NK-92 (cell line): ENCODE data around the gene TMEM86A.
A peak's percentile ranks its signal among the peaks of the same experiment; 100 is the strongest.
"Not testable (repeated sequence)": the region's sequence is repeated elsewhere in the genome, so short reads cannot be mapped to it uniquely, and the experiment has no call there.

Experiments
- DNase-seq: peaks from one replicate; lab custom pipeline; 2025; ENCODE audit not compliant: unreplicated experiment; lab: John Stamatoyannopoulos, UW

TMEM86A gene

GRCh38 chr11:18698341-18699268 lies at the start of gene TMEM86A:
TMEM86A (plus strand) TSS chr11:18698779; CDS start chr11:18698887, 108 bp downstream.
- peak; percentile 39 for DNase-seq

- DNase-seq = no peak
These were observed 48.2 kb upstream of the TMEM86A start for GRCh38 chr11:18650353-18650752.

GRCh38 chr11:18650859-18651557 lies 47.6 kb upstream of the TMEM86A start:
- DNase-seq = no peak

GRCh38 chr11:18657673-18658072 lies 40.9 kb upstream of the TMEM86A start:
- no peak for DNase-seq

- not testable (repeated sequence) for DNase-seq
These were observed 33.2 kb upstream of the TMEM86A start for GRCh38 chr11:18665353-18665872.

- no peak for DNase-seq
These were observed 30.4 kb upstream of the TMEM86A start for GRCh38 chr11:18668131-18668530.

- DNase-seq = no peak
These were observed 29.4 kb upstream of the TMEM86A start for GRCh38 chr11:18669219-18669596.

GRCh38 chr11:18669711-18670110 lies 28.9 kb upstream of the TMEM86A start:
- DNase-seq = no peak

GRCh38 chr11:18671246-18671645 lies 27.3 kb upstream of the TMEM86A start:
- DNase-seq = no peak

- not testable (repeated sequence) for DNase-seq
These were observed 26.4 kb upstream of the TMEM86A start for GRCh38 chr11:18672209-18672608.

- DNase-seq = no peak
These were observed 21.8 kb upstream of the TMEM86A start for GRCh38 chr11:18676803-18677202.

GRCh38 chr11:18677560-18677959 lies 21.0 kb upstream of the TMEM86A start:
- DNase-seq = no peak

GRCh38 chr11:18681949-18682348 lies 16.6 kb upstream of the TMEM86A start:
- not testable (repeated sequence) for DNase-seq

GRCh38 chr11:18682466-18682865 lies 16.1 kb upstream of the TMEM86A start:
- DNase-seq = no peak

GRCh38 chr11:18684267-18684666 lies 14.3 kb upstream of the TMEM86A start:
- DNase-seq = no peak

- not testable (repeated sequence) for DNase-seq
These were observed 7.0 kb upstream of the TMEM86A start for GRCh38 chr11:18691467-18692140.

GRCh38 chr11:18692941-18693760 lies 5.4 kb upstream of the TMEM86A start:
- DNase-seq = no peak

GRCh38 chr11:18696638-18697225 lies 1.8 kb upstream of the TMEM86A start:
- DNase-seq = no peak

GRCh38 chr11:18697576-18697975 lies 1.0 kb upstream of the TMEM86A start:
- DNase-seq = no peak

GRCh38 chr11:18699269-18699596 lies 654 bp downstream of the TMEM86A start:
- no peak for DNase-seq
